Neural progenitor cell (in vitro differentiated cells): ENCODE results near the gene WWTR1.

ENCODE experiments used
- EZH2 ChIP-seq: fragments of 200-600 bp; sonication (generic); IDR thresholded peaks from 2 replicates; pipeline ENCODE4 v1.6.1; 2017; ENCODE audit warnings: antibody characterized with exemption, mild to moderate bottlenecking, moderate library complexity
- TF ChIP-seq, protein P1 (sequence below): fragments of 200-600 bp; sonication (generic); IDR thresholded peaks from 2 replicates; pipeline ENCODE4 v1.5.1; 2017; ENCODE audit warnings: antibody characterized with exemption, mild to moderate bottlenecking

DNA sequence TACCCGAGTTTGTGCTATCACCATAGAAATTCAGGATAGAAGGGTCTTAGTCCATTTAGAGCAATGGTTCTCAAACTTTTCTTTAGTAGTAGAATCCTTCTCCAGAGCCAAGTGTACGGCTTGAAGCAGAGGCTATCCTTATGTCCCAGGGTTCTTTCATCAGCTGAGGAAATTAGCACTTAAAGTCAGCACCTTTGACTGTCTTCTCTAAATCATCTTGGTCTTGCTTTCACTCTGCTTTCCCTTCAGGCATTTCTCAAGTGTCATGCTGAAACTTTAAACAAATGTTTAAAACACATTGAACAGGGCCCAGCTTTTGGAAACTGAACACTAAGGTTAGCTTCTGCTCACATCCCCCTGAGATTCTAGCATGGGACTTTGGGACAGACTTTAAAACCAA is 105.1 kb downstream of the WWTR1 start:
- no peak for TF ChIP-seq EZH2
- TF ChIP-seq, protein P1, sequence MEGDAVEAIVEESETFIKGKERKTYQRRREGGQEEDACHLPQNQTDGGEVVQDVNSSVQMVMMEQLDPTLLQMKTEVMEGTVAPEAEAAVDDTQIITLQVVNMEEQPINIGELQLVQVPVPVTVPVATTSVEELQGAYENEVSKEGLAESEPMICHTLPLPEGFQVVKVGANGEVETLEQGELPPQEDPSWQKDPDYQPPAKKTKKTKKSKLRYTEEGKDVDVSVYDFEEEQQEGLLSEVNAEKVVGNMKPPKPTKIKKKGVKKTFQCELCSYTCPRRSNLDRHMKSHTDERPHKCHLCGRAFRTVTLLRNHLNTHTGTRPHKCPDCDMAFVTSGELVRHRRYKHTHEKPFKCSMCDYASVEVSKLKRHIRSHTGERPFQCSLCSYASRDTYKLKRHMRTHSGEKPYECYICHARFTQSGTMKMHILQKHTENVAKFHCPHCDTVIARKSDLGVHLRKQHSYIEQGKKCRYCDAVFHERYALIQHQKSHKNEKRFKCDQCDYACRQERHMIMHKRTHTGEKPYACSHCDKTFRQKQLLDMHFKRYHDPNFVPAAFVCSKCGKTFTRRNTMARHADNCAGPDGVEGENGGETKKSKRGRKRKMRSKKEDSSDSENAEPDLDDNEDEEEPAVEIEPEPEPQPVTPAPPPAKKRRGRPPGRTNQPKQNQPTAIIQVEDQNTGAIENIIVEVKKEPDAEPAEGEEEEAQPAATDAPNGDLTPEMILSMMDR: no peak
